Neural cell (in vitro differentiated cells): ENCODE results near the gene LAPTM5. TPM values are rescaled to one million over a fixed set of nuclear protein-coding genes. Genes with fewer than 3 reads are reported as not detected.
A peak's percentile ranks its signal among the peaks of the same experiment; 100 is the strongest.

Experiments used
- H2AFZ ChIP-seq: fragments of 200-600, 300-800 bp; sonication (generic), shearing (Covaris generic); 2 replicates; pipeline ENCODE4 v1.6.0; 2014; ENCODE audit warnings: low read depth, mild to moderate bottlenecking, antibody characterized with exemption, low read length, moderate library complexity
- H3F3A ChIP-seq: fragments of 200-600 bp; shearing (Covaris generic); 2 replicates; pipeline ENCODE4 v1.6.1; 2016; ENCODE audit warnings: mild to moderate bottlenecking, moderate library complexity, mixed read lengths, antibody characterized with exemption, low read length; ENCODE audit not compliant: insufficient read depth, poor library complexity, severe bottlenecking
- H3K27ac ChIP-seq: fragments of 200-600, 300-800 bp; sonication (generic), shearing (Covaris generic); 2 replicates; pipeline ENCODE4 v1.5.1; 2014; ENCODE audit warnings: mild to moderate bottlenecking, low read length, moderate library complexity
- H3K27me3 ChIP-seq: fragments of 300-800, 200-600 bp; sonication (generic), shearing (Covaris generic); 2 replicates; pipeline ENCODE4 v1.6.0; 2014; ENCODE audit warnings: mild to moderate bottlenecking, low read depth, low read length, moderate library complexity; ENCODE audit not compliant: insufficient read depth
- H3K36me3 ChIP-seq: fragments of 300-800, 200-600 bp; sonication (generic), shearing (Covaris generic); 2 replicates; pipeline ENCODE4 v1.5.1; 2014; ENCODE audit warnings: mild to moderate bottlenecking, antibody characterized with exemption, low read length, moderate library complexity; ENCODE audit not compliant: insufficient read depth
- H3K4me2 ChIP-seq: fragments of 300-800, 200-600 bp; sonication (generic), shearing (Covaris generic); 2 replicates; pipeline ENCODE4 v1.6.0; 2014; ENCODE audit warnings: mild to moderate bottlenecking, low read length
- H3K4me3 ChIP-seq: fragments of 300-800, 200-600 bp; sonication (generic), shearing (Covaris generic); 2 replicates; pipeline ENCODE4 v1.5.1; 2014; ENCODE audit warnings: mild to moderate bottlenecking, low read length, moderate library complexity
- H3K79me2 ChIP-seq: fragments of 200-600 bp; shearing (Covaris generic); replicated peaks from 2 replicates; pipeline ENCODE4 v1.6.0; 2014; ENCODE audit warnings: mild to moderate bottlenecking, low read length, moderate library complexity; ENCODE audit not compliant: insufficient read depth
- H3K9ac ChIP-seq: fragments of 300-800, 200-600 bp; sonication (generic), shearing (Covaris generic); 2 replicates; pipeline ENCODE4 v1.6.1; 2016; ENCODE audit warnings: mild to moderate bottlenecking, low read length, mixed read lengths
- H3K9me2 ChIP-seq: fragments of 200-600 bp; shearing (Covaris generic); 2 replicates; pipeline ENCODE4 v1.6.1; 2016; ENCODE audit warnings: mild to moderate bottlenecking, low read length, mixed read lengths; ENCODE audit not compliant: insufficient read depth
- H3K9me3 ChIP-seq: fragments of 200-600, 300-800 bp; sonication (generic), shearing (Covaris generic); 2 replicates; pipeline ENCODE4 v1.6.1; 2016; ENCODE audit warnings: mild to moderate bottlenecking, mixed run types, low read length, moderate library complexity, mixed read lengths
- H4K20me1 ChIP-seq: fragments of 200-600 bp; shearing (Covaris generic); 2 replicates; pipeline ENCODE4 v1.6.1; 2016; ENCODE audit warnings: mild to moderate bottlenecking, mixed run types; ENCODE audit not compliant: insufficient read depth
- EP300 ChIP-seq: fragments of 450-650 bp; conservative IDR thresholded peaks from 2 replicates; pipeline ENCODE4 v1.6.1; 2014; ENCODE audit warnings: antibody characterized with exemption, mild to moderate bottlenecking, moderate library complexity; ENCODE audit not compliant: poor library complexity, severe bottlenecking
- MXI1 ChIP-seq: fragments of 450-650 bp; conservative IDR thresholded peaks from 2 replicates; pipeline ENCODE4 v1.6.1; 2014; ENCODE audit warnings: antibody characterized with exemption, mild to moderate bottlenecking; ENCODE audit not compliant: poor library complexity, severe bottlenecking
- RAD21 ChIP-seq: fragments of 450-650 bp; conservative IDR thresholded peaks from 2 replicates; pipeline ENCODE4 v1.6.1; 2014; ENCODE audit warnings: antibody characterized with exemption, mild to moderate bottlenecking, moderate library complexity
- REST ChIP-seq: IDR thresholded peaks from 2 replicates; pipeline ENCODE4 v1.6.1; 2012; ENCODE audit warnings: borderline replicate concordance
- SMC3 ChIP-seq: fragments of 450-650 bp; conservative IDR thresholded peaks from 2 replicates; pipeline ENCODE4 v1.6.1; 2014; ENCODE audit warnings: antibody characterized with exemption, mild to moderate bottlenecking, moderate library complexity; ENCODE audit not compliant: poor library complexity
- polyA plus RNA-seq: library from polyadenylated mRNA; depleted of rRNA; stranded (reverse); fragments of >200 nt; gene quantifications from 2 replicates; pipeline ENCODE4 v1.2.3, GENCODE V29; 2014
- TF ChIP-seq, protein P1 (sequence below): fragments of 450-650 bp; IDR thresholded peaks from 2 replicates; pipeline ENCODE4 v1.5.1; 2014; ENCODE audit warnings: antibody characterized with exemption, mild to moderate bottlenecking, moderate library complexity; ENCODE audit not compliant: poor library complexity, severe bottlenecking

The LAPTM5 gene
- polyA plus RNA-seq, 1 donor from 2014 or later, result 0.12 TPM

GRCh38 chr1:30708361-30708728 is 49.2 kb downstream of the LAPTM5 start:
- Histone ChIP-seq H2AFZ (no peak overlapping the region), H3K27me3 (no peaks in the 10 kb centered on the region), H3K9me3 (no peaks in the 10 kb centered on the region), H3F3A (no peaks in the 10 kb centered on the region), H3K4me3 (no peak overlapping the region), H3K9me2 (no peaks in the 10 kb centered on the region), H3K36me3 (no peaks in the 10 kb centered on the region), H3K4me2 (no peak overlapping the region), H3K79me2 (no peaks in the 10 kb centered on the region), H3K9ac (no peak overlapping the region), H3K27ac (no peak overlapping the region), H4K20me1 (no peaks in the 10 kb centered on the region)
- no peak for TF ChIP-seq REST

- Histone ChIP-seq H3K4me3 (no peak overlapping the region), H4K20me1 (no peaks in the 10 kb centered on the region), H3K9me3 (no peaks in the 10 kb centered on the region), H3K36me3 (no peaks in the 10 kb centered on the region), H3K79me2 (no peaks in the 10 kb centered on the region), H3F3A (no peaks in the 10 kb centered on the region), H3K4me2 (no peak overlapping the region), H3K27ac (no peak overlapping the region), H3K27me3 (no peaks in the 10 kb centered on the region), H2AFZ (no peak overlapping the region), H3K9me2 (no peaks in the 10 kb centered on the region), H3K9ac (no peak overlapping the region)
- TF ChIP-seq EP300 (peak; percentile 41), MXI1 (no peak), RAD21 (peak; percentile 100), SMC3 (peak; percentile 99), REST (peak; percentile 77)
- TF ChIP-seq, protein P1, sequence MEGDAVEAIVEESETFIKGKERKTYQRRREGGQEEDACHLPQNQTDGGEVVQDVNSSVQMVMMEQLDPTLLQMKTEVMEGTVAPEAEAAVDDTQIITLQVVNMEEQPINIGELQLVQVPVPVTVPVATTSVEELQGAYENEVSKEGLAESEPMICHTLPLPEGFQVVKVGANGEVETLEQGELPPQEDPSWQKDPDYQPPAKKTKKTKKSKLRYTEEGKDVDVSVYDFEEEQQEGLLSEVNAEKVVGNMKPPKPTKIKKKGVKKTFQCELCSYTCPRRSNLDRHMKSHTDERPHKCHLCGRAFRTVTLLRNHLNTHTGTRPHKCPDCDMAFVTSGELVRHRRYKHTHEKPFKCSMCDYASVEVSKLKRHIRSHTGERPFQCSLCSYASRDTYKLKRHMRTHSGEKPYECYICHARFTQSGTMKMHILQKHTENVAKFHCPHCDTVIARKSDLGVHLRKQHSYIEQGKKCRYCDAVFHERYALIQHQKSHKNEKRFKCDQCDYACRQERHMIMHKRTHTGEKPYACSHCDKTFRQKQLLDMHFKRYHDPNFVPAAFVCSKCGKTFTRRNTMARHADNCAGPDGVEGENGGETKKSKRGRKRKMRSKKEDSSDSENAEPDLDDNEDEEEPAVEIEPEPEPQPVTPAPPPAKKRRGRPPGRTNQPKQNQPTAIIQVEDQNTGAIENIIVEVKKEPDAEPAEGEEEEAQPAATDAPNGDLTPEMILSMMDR, result peak; percentile 98
Measured at GRCh38 chr1:30707412-30708360, 49.9 kb downstream of the LAPTM5 start.
